HCT116 (cell line): Measurements from ENCODE around the gene TMC3.

Source experiments
- CTCF ChIP-seq, 3 experiments: fragments of 200-600 bp in 1 of 3; sonication (generic) in 1 of 3; IDR thresholded peaks in 2 of 3; conservative IDR thresholded peaks in 1 of 3; 2 replicates each; pipeline ENCODE4 v1.5.1; 2012 to 2017; ENCODE audit warnings: low read depth in 2 of 3, low read length in 2 of 3, antibody characterized with exemption in 1 of 3, borderline replicate concordance in 1 of 3, control low read depth in 1 of 3, mild to moderate bottlenecking in 1 of 3, mixed read lengths in 1 of 3, mixed run types in 1 of 3, moderate library complexity in 1 of 3; ENCODE audit not compliant: insufficient read depth in 1 of 3
- EZH2 ChIP-seq: fragments of 200-600 bp; sonication (generic); IDR thresholded peaks from 2 replicates; pipeline ENCODE4 v1.6.1; 2017; ENCODE audit warnings: antibody characterized with exemption, mixed run types
- EZH2phosphoT487 ChIP-seq: fragments of 200-600 bp; IDR thresholded peaks from 2 replicates; pipeline ENCODE4 v1.6.1; 2018; ENCODE audit warnings: antibody characterized with exemption, borderline replicate concordance
- JUND ChIP-seq: IDR thresholded peaks from 2 replicates; pipeline ENCODE4 v1.6.1; 2012
- POLR2A ChIP-seq: IDR thresholded peaks from 2 replicates; pipeline ENCODE4 v1.7.0; 2011; ENCODE audit warnings: borderline replicate concordance; ENCODE audit not compliant: insufficient read depth, insufficient read length; ENCODE audit errors: extremely low read depth
- POLR2AphosphoS5 ChIP-seq: IDR thresholded peaks from 2 replicates; pipeline ENCODE4 v1.6.1; 2011; ENCODE audit warnings: mild to moderate bottlenecking, low read depth, low read length, moderate library complexity
- RAD21 ChIP-seq: IDR thresholded peaks from 2 replicates; pipeline ENCODE4 v1.6.1; 2012; ENCODE audit warnings: low read depth, mild to moderate bottlenecking
- REST ChIP-seq: IDR thresholded peaks from 2 replicates; pipeline ENCODE4 v1.6.1; 2012; ENCODE audit warnings: low read depth
- ZBTB33 ChIP-seq: IDR thresholded peaks from 2 replicates; pipeline ENCODE4 v1.6.1; 2011; ENCODE audit warnings: mild to moderate bottlenecking, low read length, moderate library complexity; ENCODE audit not compliant: insufficient replicate concordance; ENCODE audit errors: extremely low read depth
- ZFX ChIP-seq: fragments of 450-650 bp; IDR thresholded peaks from 2 replicates; pipeline ENCODE4 v1.6.1; 2017
- ZNF274 ChIP-seq: fragments of 200-500 bp; sonication (Bioruptor generic); IDR thresholded peaks from 2 replicates; pipeline ENCODE4 v1.6.1; 2014; ENCODE audit warnings: mild to moderate bottlenecking, low read depth, low read length, inconsistent platforms

- no peak for TF ChIP-seq POLR2AphosphoS5
- TF ChIP-seq ZBTB33, result no peak
- no peak for TF ChIP-seq CTCF (IDR thresholded peaks at IDR 0.05 in 2 of 3, conservative IDR thresholded peaks at IDR 0.05 in 1 of 3; ENCODE audit: borderline replicate concordance in 1 of 3, insufficient read depth in 1 of 3, low read depth in 2 of 3, low read length in 2 of 3)
- no peak for TF ChIP-seq EZH2phosphoT487
- no peak for TF ChIP-seq POLR2A
- no peak for TF ChIP-seq JUND
- no peak for TF ChIP-seq ZNF274
- TF ChIP-seq EZH2, result no peak
- TF ChIP-seq RAD21, result no peak
- TF ChIP-seq ZFX, result no peak
- TF ChIP-seq REST, result no peak
Measured at GRCh38 chr15:81304226-81304625, 69.8 kb downstream of the TMC3 start.
